A549 (cell line): ENCODE data around the gene THOC7.

Source experiments
- ESRRA ChIP-seq: fragments of 150-350 bp; IDR thresholded peaks from 2 replicates; pipeline ENCODE4 v1.6.1; 2014; ENCODE audit warnings: mild to moderate bottlenecking, low read length, borderline replicate concordance
- HDAC2 ChIP-seq: fragments of 200-600 bp; sonication (generic); IDR thresholded peaks from 2 replicates; pipeline ENCODE4 v1.6.1; 2016

DNA sequence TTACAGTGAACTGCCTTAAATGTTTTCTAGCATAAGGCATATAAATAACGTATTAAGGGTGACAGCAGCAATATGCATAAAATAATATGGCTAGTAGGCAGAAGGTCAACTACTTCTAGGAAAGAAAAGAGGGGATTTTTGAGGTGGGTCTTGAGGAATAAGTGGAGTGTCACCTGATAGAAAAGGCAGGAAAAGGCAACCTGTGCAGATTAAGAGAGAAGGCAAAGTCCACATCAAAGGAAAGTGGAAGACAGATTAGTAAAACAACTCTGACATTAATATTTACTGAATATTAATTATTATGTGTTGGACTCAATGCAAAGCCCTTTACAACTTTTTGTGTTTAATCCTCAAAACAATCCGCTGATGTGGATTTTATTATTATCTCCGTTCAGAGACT, 2.8 kb downstream of the THOC7 start:
- TF ChIP-seq HDAC2 = no peak
- TF ChIP-seq ESRRA = no peak
